SW 1271 (cell line): ENCODE results near the gene ATXN7L1.

ENCODE experiments used
- DNase-seq, 2 experiments: peaks; one replicate each; lab custom pipeline; 2025; lab: John Stamatoyannopoulos, UW

The ATXN7L1 gene

GRCh38 chr7:105584165-105584564 is 292.2 kb downstream of the ATXN7L1 start:
- DNase-seq, result no peak

- DNase-seq, result no peak
Observed at GRCh38 chr7:105583061-105583460, 293.3 kb downstream of the ATXN7L1 start.

GRCh38 chr7:105581066-105581811 is 295.2 kb downstream of the ATXN7L1 start, which contains the start of gene EFCAB10:
Gene EFCAB10, minus strand, starts transcription at chr7:105581493. Its CDS starts 30 bp downstream, at chr7:105581463.
- no peak for DNase-seq

GRCh38 chr7:105580022-105580740 is 296.2 kb downstream of the ATXN7L1 start:
- no peak for DNase-seq

- no peak for DNase-seq
Observed at GRCh38 chr7:105578496-105578895, 297.9 kb downstream of the ATXN7L1 start.

GRCh38 chr7:105577251-105577650 is 299.1 kb downstream of the ATXN7L1 start:
- DNase-seq, result no peak

- no peak for DNase-seq
Observed at GRCh38 chr7:105571891-105572290, 304.5 kb downstream of the ATXN7L1 start.

- no peak for DNase-seq
Observed at GRCh38 chr7:105567821-105568220, 308.6 kb downstream of the ATXN7L1 start.

- no peak for DNase-seq
Observed at GRCh38 chr7:105567024-105567423, 309.4 kb downstream of the ATXN7L1 start.

- no peak for DNase-seq
Observed at GRCh38 chr7:105565190-105565589, 311.2 kb downstream of the ATXN7L1 start.

- DNase-seq, result no peak
Observed at GRCh38 chr7:105559926-105560325, 316.5 kb downstream of the ATXN7L1 start.
